Measurements from ENCODE around the gene TMEM151B. TPM values are rescaled to one million over a fixed set of nuclear protein-coding genes. Genes with fewer than 3 reads are reported as not detected.

Gene TMEM151B
- total and polyA plus RNA-seq, 2 experiments from 2014 or later = 0.30 TPM

GRCh38 chr6:44292661-44293365 is 22.6 kb downstream of the TMEM151B start:
- Histone ChIP-seq H3K79me2 (no peaks in the 10 kb centered on the region), H3K9me2 (replicated peaks; ENCODE audit: insufficient read depth) (no peaks in the 10 kb centered on the region), H4K20me1 (ENCODE audit: insufficient read depth, poor library complexity, severe bottlenecking) (no peaks in the 10 kb centered on the region), H2AFZ (no peak overlapping the region), H3K4me1 (ENCODE audit: insufficient read depth) (peaks cover 2% of the 10 kb centered on the region), H3K27me3 (peaks cover 79% of the 10 kb centered on the region), H3K9me3 (ENCODE audit: low read depth) (no peaks in the 10 kb centered on the region), H3K4me3 (no peak overlapping the region), H3K4me2 (no peak overlapping the region), H3K36me3 (replicated peaks; ENCODE audit: insufficient read depth, low read depth) (no peaks in the 10 kb centered on the region), H3K27ac (no peak overlapping the region)
- WGBS (ENCODE audit: low lambda C conversion rate, missing lambda C conversion rate) = 87% methylated on average over 4 of the region's 4 CpGs
- no peak for DNase-seq (ENCODE audit: low spot score)
- TF ChIP-seq EZH2phosphoT487 (IDR thresholded peaks at IDR 0.05; ENCODE audit: low read depth, severe bottlenecking, unreplicated experiment) (no peak), EZH2 (IDR thresholded peaks at IDR 0.05; ENCODE audit: borderline replicate concordance) (no peak), CTCF (IDR thresholded peaks at IDR 0.05; ENCODE audit: poor library complexity) (no peak)

GRCh38 chr6:44294832-44295791 is 24.9 kb downstream of the TMEM151B start:
- H3K27me3 ChIP-seq = peaks cover 76% of the 10 kb centered on the region
- 76% methylated on average over 7 of the region's 7 CpGs for WGBS (ENCODE audit: low lambda C conversion rate, missing lambda C conversion rate)

More at GRCh38 chr6:44294832-44295791, 24.9 kb downstream of the TMEM151B start:
- Histone ChIP-seq H3K4me3 (no peak overlapping the region), H3K4me2 (no peak overlapping the region), H4K20me1 (ENCODE audit: insufficient read depth, poor library complexity, severe bottlenecking) (no peaks in the 10 kb centered on the region), H3K79me2 (no peaks in the 10 kb centered on the region), H3K9me3 (ENCODE audit: low read depth) (no peaks in the 10 kb centered on the region), H3K27ac (no peak overlapping the region), H3K9me2 (replicated peaks; ENCODE audit: insufficient read depth) (no peaks in the 10 kb centered on the region), H3K36me3 (replicated peaks; ENCODE audit: insufficient read depth, low read depth) (no peaks in the 10 kb centered on the region), H3K4me1 (ENCODE audit: insufficient read depth) (peaks cover 3% of the 10 kb centered on the region), H2AFZ (no peak overlapping the region)
- no peak for DNase-seq (ENCODE audit: low spot score)
- TF ChIP-seq EZH2phosphoT487 (IDR thresholded peaks at IDR 0.05; ENCODE audit: low read depth, severe bottlenecking, unreplicated experiment) (no peak), EZH2 (IDR thresholded peaks at IDR 0.05; ENCODE audit: borderline replicate concordance) (no peak), CTCF (IDR thresholded peaks at IDR 0.05; ENCODE audit: poor library complexity) (no peak)
